GM18858 (cell line): Measurements from ENCODE around the gene FAM131B.

ENCODE experiments used
- ATAC-seq: cut with Tn5 transposase; IDR thresholded peaks from one replicate; pipeline ENCODE4 v1.9.1; 2021; ENCODE audit not compliant: unreplicated experiment

Gene FAM131B

DNA sequence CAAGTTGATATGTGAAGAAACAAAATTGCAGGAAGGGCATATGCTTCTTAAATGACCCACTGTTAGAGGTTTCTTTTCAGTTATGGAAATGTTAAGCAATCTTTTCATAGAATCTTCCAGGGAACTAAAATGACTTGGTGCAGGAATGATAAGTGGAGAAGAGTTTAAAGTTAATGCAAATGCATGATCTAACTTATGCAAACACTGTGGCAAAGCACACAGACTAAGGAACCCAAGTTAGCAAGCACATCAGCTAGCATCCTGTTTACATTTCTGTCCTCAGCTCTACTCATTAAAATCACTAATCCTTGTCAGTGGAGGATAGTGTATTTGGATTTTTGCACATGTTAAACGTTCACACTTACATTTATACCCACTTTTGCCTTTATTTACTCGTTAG, 37.3 kb downstream of the FAM131B start:
- ATAC-seq, result no peak

- no peak for ATAC-seq
Measured at GRCh38 chr7:143323653-143324052, 38.9 kb downstream of the FAM131B start.

GRCh38 chr7:143322760-143323633, 39.5 kb downstream of the FAM131B start:
- no peak for ATAC-seq

DNA sequence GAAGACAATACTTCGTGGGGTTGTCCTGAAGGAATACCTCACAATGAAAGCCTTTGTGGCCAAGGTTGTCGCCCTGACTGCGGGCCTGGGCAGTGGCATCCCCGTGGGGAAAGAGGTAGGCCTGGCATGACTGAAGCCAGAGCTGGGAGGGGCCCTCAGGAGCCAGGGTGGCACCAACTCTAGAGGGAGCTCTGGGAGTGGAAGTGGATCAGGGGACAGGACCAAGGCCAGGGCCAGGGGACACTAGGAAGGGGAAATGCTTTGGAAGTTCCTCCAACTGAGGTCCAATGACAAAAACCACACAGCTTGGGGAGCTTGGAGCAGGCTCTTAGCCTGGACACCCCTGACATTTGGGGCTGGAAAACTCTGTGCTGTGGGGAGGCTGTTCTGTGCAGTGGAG, 40.8 kb downstream of the FAM131B start:
- no peak for ATAC-seq

DNA sequence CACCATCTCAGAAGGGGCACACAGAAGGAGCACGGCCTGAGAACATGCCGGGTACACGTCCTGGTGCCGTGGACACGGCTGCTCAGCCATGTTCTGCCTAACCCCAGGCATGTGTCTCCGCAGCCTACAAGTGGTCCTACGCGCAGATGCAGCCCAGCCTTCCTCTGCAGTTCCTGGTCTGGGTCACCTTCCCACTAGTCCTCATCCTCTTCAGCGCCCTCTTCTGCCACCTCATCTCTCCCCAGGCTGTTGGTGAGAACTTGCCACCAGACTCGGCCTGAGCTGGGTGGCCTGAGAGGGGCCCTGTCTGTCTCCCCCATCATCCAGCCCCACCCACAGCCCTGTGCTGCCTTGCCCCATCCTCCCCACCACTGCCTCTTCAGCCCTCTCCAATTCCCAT, 41.3 kb downstream of the FAM131B start:
- ATAC-seq, result no peak

DNA sequence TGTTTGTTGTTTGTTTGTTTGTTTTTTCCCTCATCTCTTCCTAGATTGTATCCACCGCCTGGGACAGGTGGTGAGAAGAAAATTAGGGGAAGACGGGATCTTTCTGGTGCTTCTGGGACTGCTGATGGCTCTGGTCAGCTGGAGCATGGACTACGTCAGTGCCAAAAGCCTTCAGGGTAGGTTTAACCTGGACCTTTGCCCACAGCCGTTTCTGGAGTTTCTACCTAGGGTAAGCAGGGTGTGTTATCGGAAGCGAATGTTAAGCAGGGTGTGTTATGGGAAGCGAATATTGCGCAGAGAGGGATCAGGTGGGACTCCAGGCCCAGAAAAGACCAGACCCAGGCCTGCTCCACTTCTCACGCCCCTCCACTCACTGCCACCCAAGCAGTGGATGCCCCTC, 41.9 kb downstream of the FAM131B start:
- ATAC-seq, result no peak

- ATAC-seq, result no peak
Measured at GRCh38 chr7:143318661-143319060, 43.9 kb downstream of the FAM131B start.

DNA sequence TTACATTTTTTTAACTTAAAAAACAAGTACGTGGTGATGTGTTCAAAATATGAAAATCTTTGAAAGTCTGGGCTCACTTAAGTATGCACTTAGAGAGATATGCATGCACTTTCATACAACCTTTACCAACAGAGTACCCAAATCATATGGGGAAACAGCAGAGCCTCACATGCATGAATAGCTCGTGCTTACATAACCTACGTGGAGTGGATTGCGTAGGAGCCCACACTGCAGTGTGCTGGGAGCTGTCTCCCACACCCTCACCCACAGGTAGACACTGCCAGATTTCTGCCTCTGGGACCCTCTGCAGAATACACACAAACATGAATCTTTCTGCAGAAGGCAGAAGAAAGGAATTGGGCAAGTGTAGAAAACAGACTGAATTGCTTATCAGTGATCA, 46.0 kb downstream of the FAM131B start:
- ATAC-seq, result no peak

- no peak for ATAC-seq
Measured at GRCh38 chr7:143315776-143316175, 46.7 kb downstream of the FAM131B start, which contains the start of gene CLCN1. CLCN1 (plus strand) TSS chr7:143316111; CDS start chr7:143316213, 102 bp downstream.

- ATAC-seq, result no peak
Measured at GRCh38 chr7:143314127-143314526, 48.4 kb downstream of the FAM131B start.

GRCh38 chr7:143308632-143309031, 53.9 kb downstream of the FAM131B start:
- no peak for ATAC-seq

DNA sequence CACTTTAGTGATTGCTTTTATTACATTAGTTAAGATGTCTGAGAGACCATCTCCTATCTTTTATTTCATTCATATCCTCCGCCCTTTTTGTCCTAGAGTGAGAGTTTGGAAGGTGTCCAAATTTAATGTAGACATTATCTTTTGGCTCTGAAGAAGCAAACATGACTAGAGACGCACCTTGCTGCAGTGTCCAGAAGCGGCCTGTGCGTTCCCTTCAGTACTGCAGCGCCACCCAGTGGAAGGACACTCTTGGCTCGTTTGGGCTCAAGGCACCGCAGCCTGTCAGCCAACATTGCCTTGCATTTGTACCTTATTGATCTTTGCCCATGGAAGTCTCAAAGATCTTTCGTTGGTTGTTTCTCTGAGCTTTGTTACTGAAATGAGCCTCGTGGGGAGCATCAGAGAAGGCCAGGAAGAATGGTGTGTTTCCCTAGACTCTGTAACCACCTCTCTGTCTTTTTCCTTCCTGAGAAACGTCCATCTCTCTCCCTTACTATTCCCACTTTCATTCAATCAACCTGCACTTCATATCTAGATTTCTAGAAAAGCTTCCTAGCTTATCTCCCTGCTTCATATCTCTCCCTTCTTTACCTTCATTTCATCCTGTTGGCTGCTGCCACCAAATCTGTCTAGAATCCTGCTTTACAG, 57.0 kb downstream of the FAM131B start:
- ATAC-seq, result no peak

- no peak for ATAC-seq
Measured at GRCh38 chr7:143304938-143305337, 57.6 kb downstream of the FAM131B start.

- ATAC-seq, result no peak
Measured at GRCh38 chr7:143303733-143304132, 58.8 kb downstream of the FAM131B start.
